GM18508 (cell line): ENCODE measurements around the gene TREM2.
"Not testable (repeated sequence)": the region's sequence is repeated elsewhere in the genome, so short reads cannot be mapped to it uniquely, and the experiment has no call there.

Source experiments
- ATAC-seq: cut with Tn5 transposase; IDR thresholded peaks from one replicate; pipeline ENCODE4 v1.9.1; 2021; ENCODE audit warnings: moderate number of reproducible peaks; ENCODE audit not compliant: insufficient read depth, unreplicated experiment

The TREM2 gene

GRCh38 chr6:41162687-41163418, at the start of gene TREM2:
Gene TREM2 (minus strand): TSS chr6:41163116. CDS start chr6:41163082, 34 bp downstream.
- no peak for ATAC-seq

- ATAC-seq, result no peak
These were observed 46.8 kb upstream of the TREM2 start for GRCh38 chr6:41209547-41210320.

- ATAC-seq, result no peak
These were observed 45.7 kb upstream of the TREM2 start for GRCh38 chr6:41208439-41209106.

- no peak for ATAC-seq
These were observed 41.2 kb upstream of the TREM2 start for GRCh38 chr6:41204156-41204555.

GRCh38 chr6:41201764-41202173, 38.9 kb upstream of the TREM2 start:
- no peak for ATAC-seq

- no peak for ATAC-seq
These were observed 38.2 kb upstream of the TREM2 start, which contains the start of gene TREML2 for GRCh38 chr6:41200901-41201763. Gene TREML2 (minus strand): TSS chr6:41201149. CDS start chr6:41201008, 141 bp downstream.

GRCh38 chr6:41200296-41200900, 37.5 kb upstream of the TREM2 start:
- ATAC-seq, result no peak

GRCh38 chr6:41199552-41200246, 36.8 kb upstream of the TREM2 start:
- ATAC-seq, result no peak

- ATAC-seq, result no peak
These were observed 34.3 kb upstream of the TREM2 start for GRCh38 chr6:41197234-41197633.

- ATAC-seq, result no peak
These were observed 31.5 kb upstream of the TREM2 start for GRCh38 chr6:41194386-41194785.

GRCh38 chr6:41193884-41194283, 31.0 kb upstream of the TREM2 start:
- ATAC-seq, result no peak

- ATAC-seq, result no peak
These were observed 30.3 kb upstream of the TREM2 start for GRCh38 chr6:41193171-41193734.

GRCh38 chr6:41191569-41191968, 28.7 kb upstream of the TREM2 start:
- no peak for ATAC-seq

- ATAC-seq, result no peak
These were observed 27.9 kb upstream of the TREM2 start for GRCh38 chr6:41190791-41191190.

GRCh38 chr6:41189967-41190366, 27.1 kb upstream of the TREM2 start:
- no peak for ATAC-seq

- not testable (repeated sequence) for ATAC-seq
These were observed 26.1 kb upstream of the TREM2 start for GRCh38 chr6:41189046-41189445.

- no peak for ATAC-seq
These were observed 25.3 kb upstream of the TREM2 start for GRCh38 chr6:41187924-41188886.
